Thoracic aorta (tissue), 2 donors: ENCODE measurements around the gene KRT84. TPM values are rescaled to one million over a fixed set of nuclear protein-coding genes. Genes with fewer than 3 reads are reported as not detected.

Source experiments
- ATAC-seq: fragments of 150-250 bp; one replicate; pipeline ENCODE4 v1.8.0; 2017; ENCODE audit warnings: low read depth; ENCODE audit not compliant: insufficient number of reproducible peaks, low FRiP score
- DNase-seq: peaks from one replicate; pipeline ENCODE4 v3.0.0-alpha.2; 2020; ENCODE audit warnings: low spot score
- H3K27ac ChIP-seq, 2 donors: fragments of 200-600 bp; sonication (generic); 1 replicate in 1 of 2; 2 replicates in 1 of 2; pipeline ENCODE4 v1.5.1; 2016; ENCODE audit warnings: mild to moderate bottlenecking in 2 of 2, moderate library complexity in 2 of 2
- H3K27me3 ChIP-seq: fragments of 200-600 bp; sonication (generic); replicated peaks from 2 replicates; pipeline ENCODE4 v1.6.0; 2016; ENCODE audit warnings: mild to moderate bottlenecking; ENCODE audit not compliant: insufficient read depth
- H3K36me3 ChIP-seq: fragments of 200-600 bp; sonication (generic); one replicate; pipeline ENCODE4 v1.5.1; 2016
- H3K4me1 ChIP-seq, 2 donors: fragments of 200-600 bp; sonication (generic); 1 replicate in 1 of 2; 2 replicates in 1 of 2; pipeline versions ENCODE4 v1.5.1 to v1.6.0; 2016; ENCODE audit warnings: low read depth in 2 of 2, mild to moderate bottlenecking in 1 of 2; ENCODE audit not compliant: control insufficient read depth in 1 of 2
- H3K4me3 ChIP-seq: fragments of 200-600 bp; sonication (generic); 2 replicates; pipeline ENCODE4 v1.5.1; 2016; ENCODE audit warnings: mild to moderate bottlenecking
- H3K9me3 ChIP-seq: fragments of 200-600 bp; sonication (generic); 2 replicates; pipeline ENCODE4 v1.5.1; 2016
- CTCF ChIP-seq: fragments of 200-600 bp; sonication (generic); IDR thresholded peaks from one replicate; pipeline ENCODE4 v1.5.1; 2019; ENCODE audit warnings: antibody characterized with exemption
- total RNA-seq, 2 donors: library from RNA; depleted of rRNA; stranded (reverse); fragments of >200 nt; gene quantifications; one replicate each; pipeline versions ENCODE4 v1.1.0 to v1.2.3, GENCODE V29; 2016

Gene KRT84
- total RNA-seq, 2 donors from 2014 or later: not detected

GRCh38 chr12:52344111-52344510, 41.3 kb downstream of the KRT84 start:
- ATAC-seq (no peak), DNase-seq (no peak)
- no peaks in the 10 kb centered on the region for H3K9me3 ChIP-seq
- H3K4me3 ChIP-seq: no peak overlapping the region
- no peak overlapping the region for H3K27ac ChIP-seq
- H3K36me3 ChIP-seq: no peaks in the 10 kb centered on the region
- no peaks in the 10 kb centered on the region for H3K4me1 ChIP-seq
- no peak for TF ChIP-seq CTCF
- H3K27me3 ChIP-seq: no peaks in the 10 kb centered on the region

DNA sequence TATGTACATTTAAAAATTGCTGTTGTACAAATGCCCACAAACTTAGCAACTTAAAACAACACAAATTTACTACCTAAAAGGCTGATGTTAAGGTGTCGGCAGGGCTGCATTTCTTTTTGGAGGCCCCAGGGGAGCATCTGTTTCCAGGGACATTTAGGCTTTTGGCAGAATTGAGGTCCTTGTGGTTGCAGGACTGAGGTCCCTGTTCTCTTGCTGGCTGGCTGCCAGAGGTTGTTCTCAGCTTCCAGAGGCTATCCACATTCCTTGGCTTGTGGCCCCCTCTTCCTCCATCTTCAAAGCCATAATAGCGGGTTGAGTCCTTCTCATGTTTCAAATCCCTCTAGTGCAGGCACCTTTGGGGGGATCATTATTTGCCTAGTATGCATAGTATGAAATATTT, 41.9 kb downstream of the KRT84 start:
- DNase-seq (no peak), ATAC-seq (no peak)

DNA sequence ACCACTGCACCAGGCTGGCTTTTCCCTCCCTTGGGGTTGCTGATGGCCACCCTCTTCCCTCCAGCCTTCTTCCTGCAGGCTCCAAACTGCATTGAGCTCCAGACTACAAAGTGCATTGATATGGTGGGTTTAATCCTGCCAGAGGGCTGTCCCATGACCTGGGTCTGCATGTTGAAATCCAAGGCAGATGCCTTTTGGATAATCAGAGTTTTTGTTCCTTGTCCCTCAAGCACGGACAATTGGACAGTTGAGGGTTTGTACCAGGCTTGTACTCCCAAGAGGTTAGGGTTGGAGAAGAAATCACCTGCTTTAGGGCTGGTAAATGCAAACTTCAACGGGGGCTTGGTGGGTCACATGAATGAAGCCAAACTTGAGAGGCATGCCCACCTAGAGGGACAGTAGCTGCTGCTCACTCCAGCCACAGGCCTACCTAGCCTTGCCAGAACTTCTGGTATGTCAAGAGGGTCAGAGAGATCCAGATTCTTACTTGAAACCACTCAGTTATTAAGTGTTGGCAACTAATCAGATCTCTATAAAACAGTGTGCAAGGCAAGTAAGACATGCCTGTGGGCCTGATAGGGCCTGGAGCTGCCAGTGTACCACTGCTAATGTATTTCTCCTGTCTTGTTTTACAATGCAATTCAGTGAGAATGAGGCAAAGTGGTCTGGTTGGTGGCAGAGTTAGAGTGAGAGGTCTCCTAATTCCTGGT, 42.5 kb downstream of the KRT84 start:
- no peak for TF ChIP-seq CTCF
- Histone ChIP-seq H3K4me1 (no peaks in the 10 kb centered on the region), H3K9me3 (no peaks in the 10 kb centered on the region), H3K4me3 (no peak overlapping the region), H3K36me3 (no peaks in the 10 kb centered on the region), H3K27me3 (no peaks in the 10 kb centered on the region), H3K27ac (no peak overlapping the region)
- ATAC-seq: no peak
- DNase-seq: no peak

More for the DNA sequence above, 41.9 kb downstream of the KRT84 start:
- Histone ChIP-seq H3K27ac (no peak overlapping the region), H3K4me1 (no peaks in the 10 kb centered on the region), H3K4me3 (no peak overlapping the region), H3K36me3 (no peaks in the 10 kb centered on the region), H3K9me3 (no peaks in the 10 kb centered on the region), H3K27me3 (no peaks in the 10 kb centered on the region)
- no peak for TF ChIP-seq CTCF

GRCh38 chr12:52341066-52341580, 44.3 kb downstream of the KRT84 start:
- ATAC-seq: no peak
- no peaks in the 10 kb centered on the region for H3K4me1 ChIP-seq
- no peak for DNase-seq
- no peak overlapping the region for H3K27ac ChIP-seq
- no peaks in the 10 kb centered on the region for H3K36me3 ChIP-seq
- TF ChIP-seq CTCF: no peak
- no peaks in the 10 kb centered on the region for H3K27me3 ChIP-seq
- no peak overlapping the region for H3K4me3 ChIP-seq
- peaks cover 12% of the 10 kb centered on the region for H3K9me3 ChIP-seq

- ATAC-seq: no peak
- no peak for TF ChIP-seq CTCF
- H3K36me3 ChIP-seq: no peaks in the 10 kb centered on the region
- no peak overlapping the region for H3K4me3 ChIP-seq
- no peak for DNase-seq
- no peak overlapping the region for H3K27ac ChIP-seq
- H3K27me3 ChIP-seq: no peaks in the 10 kb centered on the region
- H3K4me1 ChIP-seq: no peaks in the 10 kb centered on the region
- H3K9me3 ChIP-seq: peaks cover 16% of the 10 kb centered on the region
Observed at GRCh38 chr12:52338241-52338960, 47.1 kb downstream of the KRT84 start.
